Measurements from ENCODE around the gene RIN3. TPM values are rescaled to one million over a fixed set of nuclear protein-coding genes. Genes with fewer than 3 reads are reported as not detected.

Gene RIN3
- under 0.01 TPM for total RNA-seq

GRCh38 chr14:92513204-92513965 lies at the start of gene RIN3:
Gene RIN3 (plus strand): TSS chr14:92513781. CDS start chr14:92513933, 152 bp downstream.
- FAIRE-seq (no peak), DNase-seq (ENCODE audit: low spot score in 2 of 2) (peak; percentile 54)

GRCh38 chr14:92464156-92464555 lies 49.4 kb upstream of the RIN3 start:
- DNase-seq (ENCODE audit: low spot score in 2 of 2), result no peak
- no peak for FAIRE-seq

- no peak for DNase-seq (ENCODE audit: low spot score in 2 of 2)
- no peak for FAIRE-seq
Observed at GRCh38 chr14:92464716-92465115, 48.9 kb upstream of the RIN3 start.

GRCh38 chr14:92465353-92466055 lies 48.1 kb upstream of the RIN3 start:
- FAIRE-seq (no peak), DNase-seq (ENCODE audit: low spot score in 2 of 2) (no peak)

- no peak for FAIRE-seq
- DNase-seq (ENCODE audit: low spot score in 2 of 2), result no peak
Observed at GRCh38 chr14:92466059-92466458, 47.5 kb upstream of the RIN3 start.

- DNase-seq (ENCODE audit: low spot score in 2 of 2), result no peak
- FAIRE-seq, result no peak
Observed at GRCh38 chr14:92469515-92469914, 44.1 kb upstream of the RIN3 start.

- FAIRE-seq, result no peak
- no peak for DNase-seq (ENCODE audit: low spot score in 2 of 2)
Observed at GRCh38 chr14:92470215-92470614, 43.4 kb upstream of the RIN3 start.

- FAIRE-seq, result no peak
- no peak for DNase-seq (ENCODE audit: low spot score in 2 of 2)
Observed at GRCh38 chr14:92470811-92471210, 42.8 kb upstream of the RIN3 start.

- DNase-seq (ENCODE audit: low spot score in 2 of 2) (no peak), FAIRE-seq (no peak)
Observed at GRCh38 chr14:92471919-92472318, 41.7 kb upstream of the RIN3 start.

GRCh38 chr14:92472860-92473259 lies 40.7 kb upstream of the RIN3 start:
- DNase-seq (ENCODE audit: low spot score in 2 of 2) (no peak), FAIRE-seq (no peak)

GRCh38 chr14:92473261-92473968 lies 40.2 kb upstream of the RIN3 start:
- FAIRE-seq, result no peak
- no peak for DNase-seq (ENCODE audit: low spot score in 2 of 2)

GRCh38 chr14:92473969-92474535 lies 39.5 kb upstream of the RIN3 start:
- no peak for FAIRE-seq

GRCh38 chr14:92475037-92475436 lies 38.5 kb upstream of the RIN3 start:
- DNase-seq (ENCODE audit: low spot score in 2 of 2), result no peak
- no peak for FAIRE-seq

More at GRCh38 chr14:92473969-92474535, 39.5 kb upstream of the RIN3 start:
- no peak for DNase-seq (ENCODE audit: low spot score in 2 of 2)

GRCh38 chr14:92475451-92476187 lies 38.0 kb upstream of the RIN3 start:
- FAIRE-seq, result no peak
- no peak for DNase-seq (ENCODE audit: low spot score in 2 of 2)

GRCh38 chr14:92480856-92481255 lies 32.7 kb upstream of the RIN3 start:
- FAIRE-seq (no peak), DNase-seq (ENCODE audit: low spot score in 2 of 2) (no peak)

- no peak for DNase-seq (ENCODE audit: low spot score in 2 of 2)
Observed at GRCh38 chr14:92481386-92481785, 32.2 kb upstream of the RIN3 start.

GRCh38 chr14:92481811-92482555 lies 31.6 kb upstream of the RIN3 start:
- DNase-seq (ENCODE audit: low spot score in 2 of 2) (no peak), FAIRE-seq (no peak)

More at GRCh38 chr14:92481386-92481785, 32.2 kb upstream of the RIN3 start:
- FAIRE-seq, result no peak

GRCh38 chr14:92482621-92483319 lies 30.8 kb upstream of the RIN3 start:
- no peak for DNase-seq (ENCODE audit: low spot score in 2 of 2)
- no peak for FAIRE-seq
